ENCODE data around the gene OPTC. TPM values are rescaled to one million over a fixed set of nuclear protein-coding genes. Genes with fewer than 3 reads are reported as not detected.

The OPTC gene
- polyA plus RNA-seq, 1 experiment: not detected

GRCh38 chr1:203450001-203450400 is 44.0 kb upstream of the OPTC start:
- Histone ChIP-seq H3K27me3 (ENCODE audit: control insufficient read depth, insufficient read depth, low read length) (peaks cover 49% of the 10 kb centered on the region), H3K4me3 (ENCODE audit: low read depth, low read length) (no peak overlapping the region), H3K9me3 (ENCODE audit: control insufficient read depth, insufficient read depth, low read length) (peaks cover 7% of the 10 kb centered on the region), H3K27ac (ENCODE audit: low read depth, low read length) (no peak overlapping the region)
- no peak for DNase-seq (ENCODE audit: low read depth, low spot score)
- CTCF ChIA-PET: interaction anchor here (1.2 kb wide), 1 partner anchor 183 kb away, joined by 4 read pairs; no protein-coding TSS in a partner anchor
- POLR2A ChIA-PET: interaction anchor here (0.6 kb wide), 2 partner anchors 104 to 177 kb away, joined by 4 to 5 read pairs; partner anchors contain the start of gene ATP2B4
- no peak for TF ChIP-seq CTCF (IDR thresholded peaks at IDR 0.05; ENCODE audit: low read depth, low read length)

- no peak overlapping the region for H3K4me3 ChIP-seq (ENCODE audit: low read depth, low read length)
These were observed 43.3 kb upstream of the OPTC start for GRCh38 chr1:203450479-203451149.

GRCh38 chr1:203451836-203452784 is 41.8 kb upstream of the OPTC start:
- Histone ChIP-seq H3K4me3 (ENCODE audit: low read depth, low read length) (no peak overlapping the region), H3K9me3 (ENCODE audit: control insufficient read depth, insufficient read depth, low read length) (no peaks in the 10 kb centered on the region), H3K27me3 (ENCODE audit: control insufficient read depth, insufficient read depth, low read length) (peaks cover 36% of the 10 kb centered on the region), H3K27ac (ENCODE audit: low read depth, low read length) (no peak overlapping the region)
- DNase-seq (ENCODE audit: low read depth, low spot score): no peak
- CTCF ChIA-PET: no interaction called here
- TF ChIP-seq CTCF (IDR thresholded peaks at IDR 0.05; ENCODE audit: low read depth, low read length): no peak
- POLR2A ChIA-PET: no interaction called here

More at GRCh38 chr1:203450479-203451149, 43.3 kb upstream of the OPTC start:
- Histone ChIP-seq H3K27ac (ENCODE audit: low read depth, low read length) (no peak overlapping the region), H3K27me3 (ENCODE audit: control insufficient read depth, insufficient read depth, low read length) (peaks cover 44% of the 10 kb centered on the region), H3K9me3 (ENCODE audit: control insufficient read depth, insufficient read depth, low read length) (peaks cover 2% of the 10 kb centered on the region)
- no peak for TF ChIP-seq CTCF (IDR thresholded peaks at IDR 0.05; ENCODE audit: low read depth, low read length)
- ChIA-PET POLR2A (interaction anchor here (0.6 kb wide), 1 partner anchor 176 kb away, joined by 4 read pairs; the partner anchor contains the start of gene ATP2B4), CTCF (no interaction called here)
- no peak for DNase-seq (ENCODE audit: low read depth, low spot score)

- TF ChIP-seq CTCF (IDR thresholded peaks at IDR 0.05; ENCODE audit: low read depth, low read length): no peak
- ChIA-PET POLR2A (no interaction called here), CTCF (no interaction called here)
- no peak for DNase-seq (ENCODE audit: low read depth, low spot score)
- no peak overlapping the region for H3K4me3 ChIP-seq (ENCODE audit: low read depth, low read length)
- H3K27ac ChIP-seq (ENCODE audit: low read depth, low read length): no peak overlapping the region
- peaks cover 36% of the 10 kb centered on the region for H3K27me3 ChIP-seq (ENCODE audit: control insufficient read depth, insufficient read depth, low read length)
- no peaks in the 10 kb centered on the region for H3K9me3 ChIP-seq (ENCODE audit: control insufficient read depth, insufficient read depth, low read length)
These were observed 40.9 kb upstream of the OPTC start for GRCh38 chr1:203453016-203453415.

GRCh38 chr1:203453616-203454015 is 40.3 kb upstream of the OPTC start:
- TF ChIP-seq CTCF (IDR thresholded peaks at IDR 0.05; ENCODE audit: low read depth, low read length): no peak
- DNase-seq (ENCODE audit: low read depth, low spot score): no peak
- POLR2A ChIA-PET: no interaction called here
- CTCF ChIA-PET: no interaction called here
- peaks cover 33% of the 10 kb centered on the region for H3K27me3 ChIP-seq (ENCODE audit: control insufficient read depth, insufficient read depth, low read length)
- no peak overlapping the region for H3K27ac ChIP-seq (ENCODE audit: low read depth, low read length)
- H3K9me3 ChIP-seq (ENCODE audit: control insufficient read depth, insufficient read depth, low read length): no peaks in the 10 kb centered on the region
- H3K4me3 ChIP-seq (ENCODE audit: low read depth, low read length): no peak overlapping the region

Data from AG04450 (cell line).